CD4-positive, alpha-beta T cell treated with Interleukin-6 for 4 hours (primary cell): ENCODE data around the gene NPY4R2.
"Not testable (repeated sequence)": the region's sequence is repeated elsewhere in the genome, so short reads cannot be mapped to it uniquely, and the experiment has no call there.

Experiments used
- DNase-seq: peaks from one replicate; pipeline ENCODE4 v3.0.0-alpha.2; 2020; ENCODE audit warnings: mixed read lengths

NPY4R2 gene

GRCh38 chr10:47933462-47933861, 15.0 kb downstream of the NPY4R2 start:
- not testable (repeated sequence) for DNase-seq

GRCh38 chr10:47936772-47937228, 18.3 kb downstream of the NPY4R2 start:
- not testable (repeated sequence) for DNase-seq

GRCh38 chr10:47937634-47938033, 19.2 kb downstream of the NPY4R2 start:
- DNase-seq: not testable (repeated sequence)

GRCh38 chr10:47940821-47941220, 22.4 kb downstream of the NPY4R2 start:
- DNase-seq: not testable (repeated sequence)

DNA sequence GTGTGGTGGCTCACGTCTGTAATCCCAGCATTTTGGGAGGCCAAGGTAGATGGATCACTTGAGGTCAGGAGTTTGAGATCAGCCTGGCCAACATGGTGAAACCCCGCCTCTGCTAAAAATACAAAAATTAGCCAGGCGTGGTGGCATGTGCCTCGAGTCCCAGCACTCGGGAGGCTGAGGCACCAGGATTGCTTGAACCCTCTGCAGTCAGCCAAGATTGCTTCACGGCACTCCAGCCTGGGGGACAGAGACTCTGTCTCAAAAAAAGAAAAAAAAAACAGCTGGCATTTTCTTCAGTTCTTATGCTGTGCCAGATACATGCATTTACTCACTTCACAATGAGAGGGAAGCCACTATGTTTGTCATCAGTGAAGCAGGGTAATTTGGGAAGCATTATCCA, 22.9 kb downstream of the NPY4R2 start:
- DNase-seq: not testable (repeated sequence)

DNA sequence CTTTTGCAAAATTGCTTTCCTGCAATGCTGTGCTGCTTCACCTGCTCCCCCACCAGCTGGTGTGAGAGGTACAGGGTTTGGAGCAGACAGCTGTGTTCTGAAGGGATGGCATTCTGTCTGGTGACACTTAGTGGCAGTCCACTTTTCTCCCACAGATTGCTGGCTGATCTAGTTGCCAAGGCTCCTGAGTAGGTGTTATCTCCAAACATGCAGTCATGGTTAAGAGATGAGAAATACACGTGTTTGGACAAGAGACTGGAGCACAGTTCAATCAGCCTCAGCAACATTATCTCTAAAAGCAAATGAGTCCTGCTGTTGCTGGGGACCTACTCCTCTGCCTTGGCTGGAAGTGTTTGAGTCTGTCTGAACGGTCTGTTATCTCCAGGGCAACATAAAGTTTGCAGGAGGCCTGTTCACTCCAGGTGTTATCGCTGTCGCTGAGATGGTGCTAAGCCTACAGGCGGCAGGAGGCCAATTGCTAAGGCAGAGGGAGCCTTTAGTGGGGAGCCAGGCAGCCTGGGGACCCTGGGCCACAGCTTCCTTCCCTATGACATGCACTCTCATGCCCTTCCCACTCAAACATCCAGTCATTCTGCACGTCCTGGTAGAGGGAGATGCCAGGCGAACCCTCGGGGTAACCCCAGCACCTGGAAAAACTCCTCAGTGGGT, 24.0 kb downstream of the NPY4R2 start:
- not testable (repeated sequence) for DNase-seq

DNA sequence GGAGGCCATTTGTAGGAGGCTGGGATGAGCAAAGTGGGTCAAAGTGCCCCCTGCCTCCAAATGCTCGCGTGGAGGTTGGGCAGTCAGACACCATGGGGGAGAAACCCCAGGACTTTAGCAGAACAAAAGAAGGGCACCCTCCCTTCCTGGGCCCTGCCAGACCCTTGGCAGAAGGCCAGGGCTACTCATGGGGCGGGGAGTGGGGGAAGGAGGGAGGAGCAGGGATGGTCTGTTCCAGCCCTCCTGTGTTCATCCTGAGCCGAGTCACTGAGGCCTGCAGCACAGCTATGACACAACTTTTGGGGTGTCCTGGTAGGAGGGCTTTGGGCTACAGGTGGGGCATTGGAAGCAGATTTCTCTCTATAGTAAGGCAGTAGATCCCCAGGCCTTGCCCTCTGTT, 24.9 kb downstream of the NPY4R2 start:
- DNase-seq: not testable (repeated sequence)

DNA sequence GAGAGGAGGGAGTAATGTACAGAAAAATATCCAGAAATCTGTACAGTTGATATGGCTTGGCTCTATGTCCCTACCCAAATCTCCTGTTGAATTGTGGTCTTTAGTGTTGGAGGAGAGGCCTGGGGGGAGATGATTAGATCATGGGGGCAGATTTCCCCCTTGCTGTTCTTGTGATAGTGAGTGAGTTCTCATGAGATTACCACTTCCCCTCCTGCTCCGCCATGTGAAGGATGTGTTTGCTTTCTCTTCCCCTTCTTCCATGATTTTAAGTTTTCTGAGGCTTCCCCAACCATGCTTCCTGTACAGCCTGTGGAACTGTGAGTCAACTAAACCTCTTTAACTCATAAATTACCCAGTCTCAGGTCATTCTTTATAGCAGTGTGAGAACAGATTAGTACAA, 29.0 kb downstream of the NPY4R2 start:
- not testable (repeated sequence) for DNase-seq

- not testable (repeated sequence) for DNase-seq
Observed at GRCh38 chr10:47957158-47957557, 38.7 kb downstream of the NPY4R2 start.

- DNase-seq: not testable (repeated sequence)
Observed at GRCh38 chr10:47959677-47960076, 41.2 kb downstream of the NPY4R2 start.

GRCh38 chr10:47960699-47961098, 42.2 kb downstream of the NPY4R2 start:
- DNase-seq: not testable (repeated sequence)

DNA sequence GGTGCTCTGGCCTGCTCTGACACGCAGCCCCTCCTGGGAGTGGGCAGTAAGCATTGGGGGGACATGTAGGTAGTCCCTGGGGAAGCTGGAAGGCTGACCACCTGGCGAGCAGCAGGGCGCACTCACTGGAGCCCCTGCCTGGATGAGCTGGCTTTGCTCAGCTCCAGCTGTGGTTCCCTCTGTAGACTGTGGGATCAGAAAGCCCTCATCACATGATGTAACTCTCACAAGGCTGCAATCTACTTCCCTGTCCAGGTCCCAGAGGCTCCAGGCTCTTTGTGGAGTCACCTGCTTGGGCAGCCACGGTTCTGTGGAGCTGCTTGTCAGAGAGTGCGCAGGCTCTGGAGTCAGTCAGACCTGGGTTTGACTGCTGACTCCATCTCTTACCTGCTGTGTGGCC, 44.3 kb downstream of the NPY4R2 start:
- not testable (repeated sequence) for DNase-seq

- DNase-seq: not testable (repeated sequence)
Observed at GRCh38 chr10:47964280-47965063, 46.0 kb downstream of the NPY4R2 start.

DNA sequence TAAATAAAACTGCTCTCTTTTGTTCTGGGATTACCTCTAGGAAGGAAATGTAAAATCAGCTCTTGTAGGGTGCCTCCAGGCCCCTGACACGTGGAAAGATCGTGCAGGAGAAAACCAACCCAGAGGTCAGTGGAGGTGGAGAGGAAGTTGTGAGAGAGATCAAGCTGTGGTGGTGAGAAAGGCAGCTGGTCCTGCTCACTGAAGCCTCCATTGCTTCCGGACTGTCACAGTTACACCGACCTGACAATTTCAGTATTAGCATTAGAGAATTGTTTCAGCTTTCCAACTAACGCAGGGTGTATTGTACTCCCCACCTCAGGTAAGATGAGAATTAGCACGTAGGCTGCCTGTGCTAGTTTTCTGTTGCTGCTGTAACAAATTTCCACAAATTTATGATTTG, 50.5 kb downstream of the NPY4R2 start:
- not testable (repeated sequence) for DNase-seq

DNA sequence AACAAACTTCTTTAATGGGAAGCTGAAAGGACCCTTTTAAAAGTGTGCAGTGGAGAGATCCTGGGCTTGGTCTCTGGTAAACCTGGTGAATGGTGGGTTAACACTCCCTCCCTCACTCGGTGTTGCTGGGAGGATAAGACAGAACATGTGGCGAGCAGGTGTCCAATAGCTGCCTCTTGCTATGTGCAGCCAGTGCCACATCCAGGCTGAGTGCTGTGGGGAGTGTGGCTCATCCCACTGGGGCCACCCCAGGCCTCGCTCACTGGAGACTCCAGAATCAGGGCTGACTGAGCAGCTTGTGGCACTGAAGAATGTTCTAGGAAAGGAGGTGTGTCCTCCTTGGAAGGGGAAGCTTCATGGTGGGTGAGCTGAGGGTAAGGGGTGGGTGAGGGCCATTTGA, 51.6 kb downstream of the NPY4R2 start:
- DNase-seq: not testable (repeated sequence)

- DNase-seq: not testable (repeated sequence)
Observed at GRCh38 chr10:47971598-47971997, 53.1 kb downstream of the NPY4R2 start.

- DNase-seq: not testable (repeated sequence)
Observed at GRCh38 chr10:47972077-47972476, 53.6 kb downstream of the NPY4R2 start.
